Measurements from ENCODE around the gene ODAD4. TPM values are rescaled to one million over a fixed set of nuclear protein-coding genes. Genes with fewer than 3 reads are reported as not detected.

Gene ODAD4
- total RNA-seq, 1 donor from 2014 or later, result 6.3 TPM

- Mint-ChIP-seq H3K36me3 (ENCODE audit: insufficient read depth) (peaks cover 1% of the 10 kb centered on the region), H3K4me1 (ENCODE audit: low read depth) (peaks cover 17% of the 10 kb centered on the region), H3K27me3 (no peaks in the 10 kb centered on the region), H3K27ac (no peak overlapping the region), H3K9me3 (ENCODE audit: low read depth) (no peaks in the 10 kb centered on the region), H3K4me3 (ENCODE audit: low read depth) (no peak overlapping the region)
- no peak for DNase-seq (ENCODE audit: low spot score, unreplicated experiment)
- TF ChIP-seq CTCF (IDR thresholded peaks at IDR 0.05; ENCODE audit: unreplicated experiment), result no peak
Observed at GRCh38 chr17:41962111-41962510, 31.7 kb downstream of the ODAD4 start.

- peak overlapping the region; percentile 73 for H3K27ac Mint-ChIP-seq
- peak; percentile 84 for TF ChIP-seq CTCF (IDR thresholded peaks at IDR 0.05; ENCODE audit: unreplicated experiment)
- no peak overlapping the region for H3K4me3 Mint-ChIP-seq (ENCODE audit: low read depth)
- H3K4me1 Mint-ChIP-seq (ENCODE audit: low read depth), result peaks cover 16% of the 10 kb centered on the region
- DNase-seq (ENCODE audit: low spot score, unreplicated experiment), result peak; percentile 71
- no peaks in the 10 kb centered on the region for H3K9me3 Mint-ChIP-seq (ENCODE audit: low read depth)
- H3K36me3 Mint-ChIP-seq (ENCODE audit: insufficient read depth), result no peaks in the 10 kb centered on the region
- no peaks in the 10 kb centered on the region for H3K27me3 Mint-ChIP-seq
Observed at GRCh38 chr17:41962768-41963434, 32.5 kb downstream of the ODAD4 start.

GRCh38 chr17:41965694-41966462 is 35.5 kb downstream of the ODAD4 start:
- H3K4me1 Mint-ChIP-seq (ENCODE audit: low read depth), result peaks cover 18% of the 10 kb centered on the region
- TF ChIP-seq CTCF (IDR thresholded peaks at IDR 0.05; ENCODE audit: unreplicated experiment), result no peak
- no peaks in the 10 kb centered on the region for H3K27me3 Mint-ChIP-seq
- H3K9me3 Mint-ChIP-seq (ENCODE audit: low read depth), result no peaks in the 10 kb centered on the region
- peaks cover 3% of the 10 kb centered on the region for H3K36me3 Mint-ChIP-seq (ENCODE audit: insufficient read depth)
- peak overlapping the region; percentile 79 for H3K4me3 Mint-ChIP-seq (ENCODE audit: low read depth)
- H3K27ac Mint-ChIP-seq, result peak overlapping the region; percentile 95
- peak; percentile 49 for DNase-seq (ENCODE audit: low spot score, unreplicated experiment)

- DNase-seq (ENCODE audit: low spot score, unreplicated experiment), result peak; percentile 83
- H3K4me1 Mint-ChIP-seq (ENCODE audit: low read depth), result peaks cover 20% of the 10 kb centered on the region
Observed at GRCh38 chr17:41966463-41967140, 36.2 kb downstream of the ODAD4 start, which contains the start of gene CNP. TSS of gene CNP (plus strand) at chr17:41966795. CDS start at chr17:41966885, 90 bp downstream.

More at GRCh38 chr17:41966463-41967140, 36.2 kb downstream of the ODAD4 start, which contains the start of gene CNP:
- TF ChIP-seq CTCF (IDR thresholded peaks at IDR 0.05; ENCODE audit: unreplicated experiment), result no peak
- H3K9me3 Mint-ChIP-seq (ENCODE audit: low read depth), result no peaks in the 10 kb centered on the region
- H3K27me3 Mint-ChIP-seq, result no peaks in the 10 kb centered on the region
- peak within 1 kb of the TSS; percentile 95 for H3K27ac Mint-ChIP-seq
- H3K4me3 Mint-ChIP-seq (ENCODE audit: low read depth), result peak within 1 kb of the TSS; percentile 79
- H3K36me3 Mint-ChIP-seq (ENCODE audit: insufficient read depth), result peaks cover 7% of the 10 kb centered on the region
